ENCODE measurements around the gene C2orf72.

DNA sequence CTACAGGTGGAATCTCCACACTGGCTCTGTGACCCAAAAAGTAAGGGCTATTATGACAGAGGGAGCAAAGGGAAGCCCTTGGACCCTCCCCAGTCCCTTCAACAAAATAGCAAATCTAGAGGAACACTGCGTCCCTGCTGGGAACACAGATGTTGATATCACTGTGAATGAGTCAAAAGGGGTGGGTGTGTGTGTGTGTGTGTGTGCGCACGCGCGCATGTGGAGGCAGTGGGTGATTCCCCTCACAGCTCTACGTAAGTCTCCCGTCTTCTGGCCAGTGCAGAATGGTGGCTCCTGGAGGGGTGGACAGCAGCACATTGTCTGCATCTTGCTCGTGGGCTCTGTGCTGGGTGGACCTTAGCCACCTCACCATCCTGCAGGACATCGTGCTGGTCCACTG lies 7.8 kb upstream of the C2orf72 start:
- TF ChIP-seq, protein P1, sequence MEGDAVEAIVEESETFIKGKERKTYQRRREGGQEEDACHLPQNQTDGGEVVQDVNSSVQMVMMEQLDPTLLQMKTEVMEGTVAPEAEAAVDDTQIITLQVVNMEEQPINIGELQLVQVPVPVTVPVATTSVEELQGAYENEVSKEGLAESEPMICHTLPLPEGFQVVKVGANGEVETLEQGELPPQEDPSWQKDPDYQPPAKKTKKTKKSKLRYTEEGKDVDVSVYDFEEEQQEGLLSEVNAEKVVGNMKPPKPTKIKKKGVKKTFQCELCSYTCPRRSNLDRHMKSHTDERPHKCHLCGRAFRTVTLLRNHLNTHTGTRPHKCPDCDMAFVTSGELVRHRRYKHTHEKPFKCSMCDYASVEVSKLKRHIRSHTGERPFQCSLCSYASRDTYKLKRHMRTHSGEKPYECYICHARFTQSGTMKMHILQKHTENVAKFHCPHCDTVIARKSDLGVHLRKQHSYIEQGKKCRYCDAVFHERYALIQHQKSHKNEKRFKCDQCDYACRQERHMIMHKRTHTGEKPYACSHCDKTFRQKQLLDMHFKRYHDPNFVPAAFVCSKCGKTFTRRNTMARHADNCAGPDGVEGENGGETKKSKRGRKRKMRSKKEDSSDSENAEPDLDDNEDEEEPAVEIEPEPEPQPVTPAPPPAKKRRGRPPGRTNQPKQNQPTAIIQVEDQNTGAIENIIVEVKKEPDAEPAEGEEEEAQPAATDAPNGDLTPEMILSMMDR (IDR thresholded peaks at IDR 0.05), result no peak
- no peak for TF ChIP-seq POLR2A (IDR thresholded peaks at IDR 0.05)

Measured in vagina (tissue), 2 donors.